K562 (cell line): ENCODE results near the gene CARD8. TPM values are rescaled to one million over a fixed set of nuclear protein-coding genes. Genes with fewer than 3 reads are reported as not detected.

Experiments used
- polyA plus RNA-seq, 8 experiments: library from polyadenylated mRNA; depleted of rRNA in 4 of 8; stranded (reverse) in 5 of 8; unstranded in 3 of 8; fragments of >200 nt; fragmentation: Nextera tagmentation in 2 of 8; fragmentation: Illumina TruSeq in 1 of 8; extraction: Ambion mirVana in 2 of 8; extraction: Trizol in 1 of 8; gene quantifications; 2 replicates each; pipeline versions ENCODE4 v1.2.1 to v1.2.3, GENCODE V29; 2011 to 2014; ENCODE audit warnings: inconsistent platforms in 1 of 8, missing spikeins in 1 of 8
- total RNA-seq, 7 experiments: library from RNA; depleted of rRNA in 6 of 7; stranded (reverse); fragments of >200 nt in 6 of 7; fragmentation: Illumina TruSeq in 2 of 7; extraction: Trizol in 2 of 7; gene quantifications; 2 replicates each; pipeline versions ENCODE4 v1.2.1 to v1.2.3, GENCODE V29; 2011 to 2021; ENCODE audit warnings: low replicate concordance in 1 of 7
- TF ChIP-seq, protein P1 (sequence below): fragments of 200-800 bp; sonication (Bioruptor generic); IDR thresholded peaks from 2 replicates; pipeline ENCODE4 v1.6.1; 2017; ENCODE audit warnings: missing genetic modification characterization, missing compliant biosample characterization
- TF ChIP-seq, protein P2 (sequence below): sonication (generic); formaldehyde crosslinking; IDR thresholded peaks from 2 replicates; pipeline ENCODE4 v1.8.1; 2023; ENCODE audit warnings: mild to moderate bottlenecking, missing genetic modification reagents
- TF ChIP-seq, protein P3 (sequence below): fragments of 250-450 bp; sonication (Bioruptor Pico); IDR thresholded peaks from 2 replicates; pipeline ENCODE4 v1.5.0; 2021; ENCODE audit warnings: mild to moderate bottlenecking, borderline replicate concordance

The CARD8 gene
- total and polyA plus RNA-seq, 9 of the 15 experiments (the other 6 are each of a cell fraction or from before 2014, with no cell fraction given): 11.5 to 26.4 (median 20.8) TPM

DNA sequence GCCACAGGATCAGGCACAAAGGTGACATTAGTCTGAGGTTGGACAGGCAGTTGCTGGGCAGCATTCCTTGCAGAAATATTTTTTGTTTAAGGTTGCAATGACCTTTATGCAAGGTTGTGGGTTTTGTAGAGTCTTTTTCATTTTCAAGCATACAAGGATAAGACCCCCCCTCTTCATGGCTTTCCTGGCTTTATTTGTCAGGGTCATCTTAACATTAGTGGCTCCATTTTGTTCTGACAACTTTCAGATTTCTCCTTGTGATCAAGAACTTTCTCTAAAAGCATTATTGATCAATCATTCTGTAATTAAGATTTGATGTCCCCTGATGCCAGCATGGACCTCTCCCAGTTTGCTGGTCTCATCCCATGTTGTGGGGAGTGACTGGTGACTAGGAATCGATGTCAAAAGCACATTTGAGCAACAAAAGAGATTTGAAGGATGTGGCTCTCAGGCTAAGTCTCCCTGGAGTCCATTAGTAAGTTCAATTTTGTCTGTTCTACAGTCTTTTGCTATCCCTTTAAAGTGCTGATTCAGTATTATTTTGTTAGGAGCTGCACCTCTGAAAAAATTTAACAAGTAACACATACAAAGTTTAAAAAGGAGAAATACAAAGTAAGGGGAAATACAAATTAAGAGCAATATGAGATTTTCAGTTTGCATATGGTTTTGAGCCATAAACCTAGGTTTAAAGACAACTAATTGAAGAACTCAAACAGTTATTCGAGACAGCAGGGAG lies 5.3 kb downstream of the CARD8 start (continued):
- TF ChIP-seq, protein P1, sequence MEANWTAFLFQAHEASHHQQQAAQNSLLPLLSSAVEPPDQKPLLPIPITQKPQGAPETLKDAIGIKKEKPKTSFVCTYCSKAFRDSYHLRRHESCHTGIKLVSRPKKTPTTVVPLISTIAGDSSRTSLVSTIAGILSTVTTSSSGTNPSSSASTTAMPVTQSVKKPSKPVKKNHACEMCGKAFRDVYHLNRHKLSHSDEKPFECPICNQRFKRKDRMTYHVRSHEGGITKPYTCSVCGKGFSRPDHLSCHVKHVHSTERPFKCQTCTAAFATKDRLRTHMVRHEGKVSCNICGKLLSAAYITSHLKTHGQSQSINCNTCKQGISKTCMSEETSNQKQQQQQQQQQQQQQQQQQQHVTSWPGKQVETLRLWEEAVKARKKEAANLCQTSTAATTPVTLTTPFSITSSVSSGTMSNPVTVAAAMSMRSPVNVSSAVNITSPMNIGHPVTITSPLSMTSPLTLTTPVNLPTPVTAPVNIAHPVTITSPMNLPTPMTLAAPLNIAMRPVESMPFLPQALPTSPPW (CRISPR knock-in tag): no peak
- TF ChIP-seq, protein P2, sequence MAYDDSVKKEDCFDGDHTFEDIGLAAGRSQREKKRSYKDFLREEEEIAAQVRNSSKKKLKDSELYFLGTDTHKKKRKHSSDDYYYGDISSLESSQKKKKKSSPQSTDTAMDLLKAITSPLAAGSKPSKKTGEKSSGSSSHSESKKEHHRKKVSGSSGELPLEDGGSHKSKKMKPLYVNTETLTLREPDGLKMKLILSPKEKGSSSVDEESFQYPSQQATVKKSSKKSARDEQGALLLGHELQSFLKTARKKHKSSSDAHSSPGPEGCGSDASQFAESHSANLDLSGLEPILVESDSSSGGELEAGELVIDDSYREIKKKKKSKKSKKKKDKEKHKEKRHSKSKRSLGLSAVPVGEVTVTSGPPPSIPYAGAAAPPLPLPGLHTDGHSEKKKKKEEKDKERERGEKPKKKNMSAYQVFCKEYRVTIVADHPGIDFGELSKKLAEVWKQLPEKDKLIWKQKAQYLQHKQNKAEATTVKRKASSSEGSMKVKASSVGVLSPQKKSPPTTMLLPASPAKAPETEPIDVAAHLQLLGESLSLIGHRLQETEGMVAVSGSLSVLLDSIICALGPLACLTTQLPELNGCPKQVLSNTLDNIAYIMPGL (CRISPR knock-in tag): no peak
- TF ChIP-seq, protein P3, sequence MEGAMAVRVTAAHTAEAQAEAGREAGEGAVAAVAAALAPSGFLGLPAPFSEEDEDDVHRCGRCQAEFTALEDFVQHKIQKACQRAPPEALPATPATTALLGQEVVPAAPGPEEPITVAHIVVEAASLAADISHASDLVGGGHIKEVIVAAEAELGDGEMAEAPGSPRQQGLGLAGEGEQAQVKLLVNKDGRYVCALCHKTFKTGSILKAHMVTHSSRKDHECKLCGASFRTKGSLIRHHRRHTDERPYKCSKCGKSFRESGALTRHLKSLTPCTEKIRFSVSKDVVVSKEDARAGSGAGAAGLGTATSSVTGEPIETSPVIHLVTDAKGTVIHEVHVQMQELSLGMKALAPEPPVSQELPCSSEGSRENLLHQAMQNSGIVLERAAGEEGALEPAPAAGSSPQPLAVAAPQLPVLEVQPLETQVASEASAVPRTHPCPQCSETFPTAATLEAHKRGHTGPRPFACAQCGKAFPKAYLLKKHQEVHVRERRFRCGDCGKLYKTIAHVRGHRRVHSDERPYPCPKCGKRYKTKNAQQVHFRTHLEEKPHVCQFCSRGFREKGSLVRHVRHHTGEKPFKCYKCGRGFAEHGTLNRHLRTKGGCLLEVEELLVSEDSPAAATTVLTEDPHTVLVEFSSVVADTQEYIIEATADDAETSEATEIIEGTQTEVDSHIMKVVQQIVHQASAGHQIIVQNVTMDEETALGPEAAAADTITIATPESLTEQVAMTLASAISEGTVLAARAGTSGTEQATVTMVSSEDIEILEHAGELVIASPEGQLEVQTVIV (CRISPR knock-in tag): no peak
